Left kidney (tissue), 2 donors: ENCODE measurements around the gene ASPG. TPM values are rescaled to one million over a fixed set of nuclear protein-coding genes. Genes with fewer than 3 reads are reported as not detected.

Experiments
- DNase-seq: peaks from one replicate; pipeline ENCODE4 v3.0.0-alpha.2; 2013
- polyA plus RNA-seq: library from polyadenylated mRNA; unstranded; fragments of 120-200 nt; gene quantifications from one replicate; pipeline ENCODE4 v1.2.1, GENCODE V29; 2013; ENCODE audit not compliant: insufficient read length

Gene ASPG
- polyA plus RNA-seq, 1 donor = 12.3 TPM

- DNase-seq = no peak
Observed at GRCh38 chr14:104073764-104074163, 11.7 kb upstream of the ASPG start.

- DNase-seq = no peak
Observed at GRCh38 chr14:104075530-104076151, 9.9 kb upstream of the ASPG start.

DNA sequence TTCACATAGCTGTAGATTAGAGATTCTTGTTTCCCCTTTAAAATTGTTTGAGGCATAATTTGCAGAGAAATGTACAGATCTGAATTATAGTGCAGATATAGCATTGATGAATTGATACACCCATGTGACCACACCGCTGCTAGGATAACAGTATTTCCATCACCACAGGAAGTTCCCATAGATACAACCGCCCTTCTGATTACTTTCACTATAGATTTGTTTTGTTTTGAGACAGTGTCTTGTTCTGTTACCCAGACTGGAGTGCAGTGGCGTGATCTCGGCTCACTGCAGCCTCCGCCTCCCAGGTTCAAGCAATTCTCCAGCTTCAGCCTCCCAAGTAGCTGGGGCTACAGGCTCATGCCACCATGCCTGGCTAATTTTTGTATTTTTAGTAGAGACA is 8.8 kb upstream of the ASPG start:
- DNase-seq = no peak

DNA sequence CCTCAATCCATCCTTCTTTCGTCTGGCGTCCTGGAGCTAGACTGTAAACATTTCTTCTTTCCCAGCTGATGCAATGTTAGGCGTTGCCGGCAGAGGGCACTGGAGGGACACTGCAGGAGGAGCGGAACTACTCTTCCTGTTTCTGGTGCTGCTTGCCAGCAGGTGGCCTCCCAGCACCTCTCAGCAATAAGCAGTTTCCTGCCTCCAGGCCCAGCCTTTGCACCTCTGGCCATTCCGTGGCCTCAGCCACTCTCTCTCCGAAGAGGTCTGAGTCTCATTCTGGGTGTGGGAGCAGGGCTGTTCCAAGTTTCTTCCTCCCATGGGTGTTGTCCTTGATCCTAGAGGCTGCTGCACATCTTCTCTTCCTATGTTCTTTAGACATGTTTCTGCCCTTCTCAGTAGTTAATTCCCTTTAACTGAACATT is 7.5 kb upstream of the ASPG start:
- peak; percentile 89 for DNase-seq

DNA sequence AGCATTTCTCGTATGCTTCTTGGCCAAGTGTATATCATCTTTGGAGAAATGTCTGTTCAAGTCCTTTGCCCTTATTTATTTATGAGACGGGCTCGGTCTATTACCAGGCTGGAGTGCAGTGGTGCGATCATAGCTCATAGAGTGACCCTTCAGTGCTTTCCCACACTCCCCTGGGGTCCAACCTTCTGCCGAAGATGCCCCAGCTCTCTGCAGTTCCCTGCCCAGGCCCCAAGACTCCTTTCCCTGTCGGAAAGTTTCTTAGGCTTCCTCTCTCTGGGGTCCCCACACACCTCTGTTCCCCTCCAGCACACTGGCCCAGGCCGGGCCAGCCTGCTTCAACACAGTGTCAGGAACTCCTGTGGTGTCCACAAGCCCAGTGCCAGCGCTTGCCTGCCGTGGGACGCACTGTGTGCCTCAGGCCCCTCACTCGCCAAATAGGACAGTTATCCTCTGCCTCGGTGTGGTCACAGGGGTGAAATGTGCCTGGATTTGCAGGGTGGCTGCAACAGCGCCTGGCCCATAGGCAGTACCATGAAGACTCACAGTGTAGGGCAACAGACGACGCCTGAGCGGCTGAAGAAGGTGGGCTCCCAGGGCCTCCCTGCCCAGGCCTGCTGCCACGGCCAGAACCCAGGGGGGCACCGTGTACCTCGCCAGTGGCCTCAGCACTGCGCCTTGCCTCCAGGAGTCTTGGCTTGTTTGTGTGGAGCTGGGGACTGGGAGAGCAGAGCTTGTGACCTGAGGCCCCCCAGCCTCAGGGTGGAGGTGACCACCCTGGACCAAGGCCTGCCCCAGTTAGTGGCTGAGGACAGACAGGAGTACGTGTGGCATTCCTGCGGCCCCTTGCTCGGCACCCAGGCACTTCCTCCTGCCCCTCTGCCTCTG is 4.9 kb upstream of the ASPG start:
- DNase-seq = no peak

DNA sequence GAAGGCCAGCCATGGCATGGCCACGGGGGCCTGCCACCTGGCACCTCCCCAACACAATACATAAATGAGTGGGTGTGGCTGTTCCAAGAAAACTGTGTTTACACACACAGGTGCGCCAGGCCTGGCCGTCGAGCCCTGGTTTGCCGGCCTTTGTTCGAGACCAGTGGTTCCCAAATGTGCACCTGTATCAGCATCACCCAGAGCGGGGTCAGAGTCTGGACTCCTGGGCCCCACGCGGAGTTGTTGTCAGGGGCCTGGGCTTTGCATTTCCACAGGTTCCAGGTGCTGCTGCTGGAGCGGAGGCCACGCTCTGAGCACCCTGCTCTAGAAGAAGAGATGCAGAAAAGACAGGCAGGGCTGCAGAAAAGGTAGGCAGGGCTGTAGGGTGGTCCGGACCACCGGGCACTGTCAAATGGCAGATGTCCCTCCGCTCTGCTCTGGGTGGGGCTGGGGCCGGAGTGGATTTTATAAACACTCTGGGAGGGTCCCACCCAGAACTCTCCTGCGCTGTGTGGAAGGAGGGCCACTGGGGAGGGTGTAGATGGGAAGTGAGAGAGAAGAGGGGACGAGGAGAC is 4.2 kb upstream of the ASPG start:
- DNase-seq = no peak

GRCh38 chr14:104081951-104082464 is 3.5 kb upstream of the ASPG start:
- DNase-seq = no peak

- no peak for DNase-seq
Observed at GRCh38 chr14:104082807-104083206, 2.7 kb upstream of the ASPG start.

DNA sequence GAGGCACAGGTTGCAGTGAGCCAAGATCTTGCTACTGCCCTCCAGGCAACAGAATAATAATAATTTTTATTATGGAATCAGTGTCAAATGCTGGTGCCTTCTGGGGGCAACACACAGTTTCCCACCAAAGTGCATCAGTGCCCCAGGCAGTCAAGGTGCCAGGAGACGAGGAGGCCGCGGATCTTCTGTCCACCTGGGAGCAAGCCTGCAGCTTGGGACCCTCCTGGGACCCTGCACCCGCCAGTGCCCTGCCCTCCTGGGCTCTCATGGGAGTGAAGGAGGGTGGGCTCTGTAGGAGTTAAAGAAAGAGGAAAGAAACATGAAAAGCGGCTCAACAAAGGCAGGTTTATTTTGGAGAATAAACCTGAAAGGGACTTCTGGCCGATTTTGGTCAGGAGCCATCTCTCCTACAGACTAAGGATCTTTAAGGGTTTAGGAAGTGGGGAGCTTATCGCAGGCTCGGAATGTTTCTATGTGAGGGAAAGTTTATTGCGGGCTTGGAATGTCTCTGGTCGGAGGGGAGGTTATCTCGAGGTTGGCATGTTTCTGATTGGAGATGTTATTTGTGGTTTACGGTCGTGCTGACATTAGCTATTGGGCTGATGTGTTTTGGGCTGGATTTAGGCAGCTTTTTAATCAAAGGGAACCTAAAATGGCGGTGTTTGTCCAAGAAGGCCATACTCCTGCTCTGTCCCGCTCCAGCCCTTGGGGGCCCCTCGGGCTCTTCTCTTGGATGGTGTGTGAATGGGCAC is 1.1 kb upstream of the ASPG start:
- DNase-seq = no peak

GRCh38 chr14:104085889-104086201 is 345 bp downstream of the ASPG start:
- DNase-seq = no peak

GRCh38 chr14:104086210-104086660 is 735 bp downstream of the ASPG start:
- DNase-seq = no peak

DNA sequence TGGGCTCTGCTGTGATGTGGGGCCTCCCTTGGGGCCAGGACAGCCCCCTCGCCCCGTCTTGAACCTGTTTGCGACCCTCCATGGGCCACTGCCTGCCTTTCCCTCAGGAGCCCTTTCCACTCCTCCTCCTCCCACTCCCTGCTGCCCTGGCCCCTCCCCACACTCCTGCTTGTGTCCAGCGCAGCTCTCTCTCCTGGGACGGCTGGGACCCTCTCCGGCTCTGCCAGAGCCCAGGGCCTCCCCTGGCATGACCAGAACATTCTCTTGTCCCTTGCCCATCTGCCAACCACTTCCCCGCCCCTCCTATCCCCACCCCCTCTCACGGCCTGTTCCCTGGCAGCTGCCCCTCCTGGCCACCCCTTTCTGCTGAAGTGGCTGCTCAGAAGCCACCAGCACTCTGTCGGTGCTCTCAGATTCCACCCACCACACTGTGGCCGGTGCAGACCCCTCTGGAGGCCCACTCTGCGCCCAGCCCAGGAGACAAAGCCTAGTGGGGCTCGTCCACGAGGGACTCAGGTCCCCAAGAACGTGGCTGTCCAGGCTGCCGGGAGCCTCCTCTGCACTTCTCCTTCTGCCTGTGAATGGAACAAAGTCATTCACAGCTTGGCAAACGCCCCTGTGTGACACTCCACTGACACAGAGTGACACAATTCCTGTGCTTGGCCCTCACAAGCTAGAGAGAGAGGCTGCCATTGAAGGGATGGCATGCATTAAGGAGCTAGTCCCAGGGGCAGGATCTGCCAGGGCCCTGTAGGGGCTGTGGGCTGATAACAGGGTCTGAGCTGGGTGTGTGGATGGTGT is 1.4 kb downstream of the ASPG start:
- no peak for DNase-seq

DNA sequence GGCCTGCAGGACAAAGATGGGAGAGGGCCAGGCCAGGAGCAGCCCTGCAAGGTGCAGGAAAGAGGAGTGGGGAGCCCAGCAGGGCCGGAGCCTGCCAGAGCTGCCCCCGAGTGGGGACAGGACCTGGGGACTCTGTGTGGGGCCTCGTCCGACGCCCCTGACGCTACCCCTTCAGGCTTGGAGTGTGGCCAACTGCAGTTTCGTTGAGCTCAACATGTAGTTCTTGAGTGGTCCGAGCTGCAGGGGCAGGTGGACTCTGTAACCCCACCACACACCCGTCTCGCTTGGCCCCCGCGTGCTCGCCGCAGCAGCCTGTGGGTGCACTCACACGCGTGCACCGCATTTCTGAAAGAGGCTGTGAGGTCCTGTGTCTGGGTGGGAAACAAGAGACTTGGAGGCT is 2.0 kb downstream of the ASPG start:
- DNase-seq = no peak

DNA sequence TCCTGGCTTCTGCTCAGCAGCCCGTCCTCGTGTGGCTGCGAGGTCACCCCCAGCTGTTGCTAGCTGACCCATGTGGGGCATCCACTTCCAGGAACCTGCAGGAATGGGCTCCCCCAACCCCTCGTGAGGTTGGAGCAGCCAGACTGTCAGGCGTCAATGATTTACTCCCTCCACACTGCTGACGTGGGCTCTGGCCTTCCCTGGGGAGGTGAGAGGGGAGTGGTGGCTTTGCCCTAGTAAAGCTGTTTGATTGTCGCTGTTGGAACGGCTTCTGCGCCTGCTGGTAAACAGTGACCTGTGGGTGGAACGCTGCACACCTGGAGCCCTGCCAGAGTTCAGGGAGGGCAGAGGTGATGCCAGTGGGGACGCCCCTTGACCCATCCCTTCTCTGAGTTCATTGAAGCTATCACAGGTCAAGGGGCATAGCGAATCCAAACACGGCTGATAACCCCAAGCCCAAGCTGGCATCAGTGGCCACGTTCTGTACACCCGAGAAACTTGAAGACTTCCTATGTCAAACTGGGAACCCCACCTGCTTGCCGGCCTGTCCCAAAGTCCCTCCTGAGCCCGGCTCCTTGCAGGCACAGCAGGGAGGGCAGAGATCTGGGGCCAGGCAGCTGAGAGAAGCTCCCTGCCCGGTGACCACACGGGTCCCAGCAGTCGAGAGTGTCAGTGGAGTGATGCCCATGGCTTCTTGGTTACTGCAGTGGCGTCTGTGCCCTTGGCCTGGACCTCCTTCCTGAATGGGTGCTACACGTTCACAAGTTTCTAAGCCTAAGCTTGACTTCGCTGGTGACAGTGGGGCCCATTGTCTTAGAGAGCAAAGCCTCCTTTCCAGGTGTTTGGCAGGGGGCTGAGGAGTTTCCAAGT is 2.7 kb downstream of the ASPG start:
- no peak for DNase-seq

- no peak for DNase-seq
Observed at GRCh38 chr14:104090071-104090748, 4.7 kb downstream of the ASPG start.

GRCh38 chr14:104091061-104091926 is 5.8 kb downstream of the ASPG start:
- DNase-seq = no peak

GRCh38 chr14:104091927-104092771 is 6.6 kb downstream of the ASPG start:
- no peak for DNase-seq

- DNase-seq = no peak
Observed at GRCh38 chr14:104092931-104093365, 7.4 kb downstream of the ASPG start.
